Osteoblast (primary cell): Measurements from ENCODE around the gene CASTOR2. TPM values are rescaled to one million over a fixed set of nuclear protein-coding genes. Genes with fewer than 3 reads are reported as not detected.

ENCODE experiments used
- DNase-seq: peaks from one replicate; pipeline ENCODE4 v3.0.0; 2011; ENCODE audit warnings: low spot score, mixed read lengths; ENCODE audit not compliant: insufficient read length; ENCODE audit errors: missing footprints
- H2AFZ ChIP-seq: 2 replicates; pipeline ENCODE4 v1.6.0; 2011; ENCODE audit warnings: mild to moderate bottlenecking, low read length
- H3K27ac ChIP-seq: 2 replicates; pipeline ENCODE4 v1.5.1; 2011; ENCODE audit warnings: mild to moderate bottlenecking, low read depth, low read length, moderate library complexity
- H3K27me3 ChIP-seq: 2 replicates; pipeline ENCODE4 v1.6.0; 2012; ENCODE audit warnings: mild to moderate bottlenecking, control low read depth, inconsistent platforms, low read length, moderate library complexity; ENCODE audit not compliant: insufficient read depth
- H3K36me3 ChIP-seq: 2 replicates; pipeline ENCODE4 v1.5.1; 2011; ENCODE audit warnings: mild to moderate bottlenecking, low read length, control low read depth, moderate library complexity; ENCODE audit not compliant: insufficient read depth
- H3K4me1 ChIP-seq: 2 replicates; pipeline ENCODE4 v1.5.1; 2011; ENCODE audit warnings: mild to moderate bottlenecking, low read length, control low read depth, moderate library complexity; ENCODE audit not compliant: insufficient read depth
- H3K4me2 ChIP-seq: 2 replicates; pipeline ENCODE4 v1.6.0; 2011; ENCODE audit warnings: mild to moderate bottlenecking, low read length; ENCODE audit not compliant: insufficient read depth
- H3K4me3 ChIP-seq: fragments of 200-600 bp; sonication (generic); 3 replicates; pipeline ENCODE4 v1.5.1; 2012; ENCODE audit warnings: mild to moderate bottlenecking, low read length, inconsistent platforms; ENCODE audit not compliant: insufficient read depth
- H3K79me2 ChIP-seq: 2 replicates; pipeline ENCODE4 v1.6.0; 2012; ENCODE audit warnings: mild to moderate bottlenecking, low read length, control low read depth, inconsistent platforms; ENCODE audit not compliant: insufficient read depth
- H3K9me3 ChIP-seq: 2 replicates; pipeline ENCODE4 v1.5.1; 2011; ENCODE audit warnings: low read depth, low read length, control low read depth
- H4K20me1 ChIP-seq: 2 replicates; pipeline ENCODE4 v1.6.0; 2012; ENCODE audit warnings: mild to moderate bottlenecking, low read length, control low read depth; ENCODE audit not compliant: insufficient read depth
- total RNA-seq: library from RNA; depleted of rRNA; stranded (reverse); fragments of >200 nt; gene quantifications from 2 replicates; pipeline ENCODE4 v1.2.3, GENCODE V29; 2012
- TF ChIP-seq, protein P1 (sequence below): IDR thresholded peaks from 2 replicates; pipeline ENCODE4 v1.5.1; 2011; ENCODE audit warnings: mild to moderate bottlenecking, low read depth, low read length, moderate library complexity; ENCODE audit errors: extremely low read depth

CASTOR2 gene
- total RNA-seq, 1 donor = 17.0 TPM

GRCh38 chr7:75038508-75038907 is 74.0 kb downstream of the CASTOR2 start:
- H3K27ac ChIP-seq = no peak overlapping the region
- H2AFZ ChIP-seq = no peak overlapping the region
- no peaks in the 10 kb centered on the region for H3K4me1 ChIP-seq
- TF ChIP-seq, protein P1, sequence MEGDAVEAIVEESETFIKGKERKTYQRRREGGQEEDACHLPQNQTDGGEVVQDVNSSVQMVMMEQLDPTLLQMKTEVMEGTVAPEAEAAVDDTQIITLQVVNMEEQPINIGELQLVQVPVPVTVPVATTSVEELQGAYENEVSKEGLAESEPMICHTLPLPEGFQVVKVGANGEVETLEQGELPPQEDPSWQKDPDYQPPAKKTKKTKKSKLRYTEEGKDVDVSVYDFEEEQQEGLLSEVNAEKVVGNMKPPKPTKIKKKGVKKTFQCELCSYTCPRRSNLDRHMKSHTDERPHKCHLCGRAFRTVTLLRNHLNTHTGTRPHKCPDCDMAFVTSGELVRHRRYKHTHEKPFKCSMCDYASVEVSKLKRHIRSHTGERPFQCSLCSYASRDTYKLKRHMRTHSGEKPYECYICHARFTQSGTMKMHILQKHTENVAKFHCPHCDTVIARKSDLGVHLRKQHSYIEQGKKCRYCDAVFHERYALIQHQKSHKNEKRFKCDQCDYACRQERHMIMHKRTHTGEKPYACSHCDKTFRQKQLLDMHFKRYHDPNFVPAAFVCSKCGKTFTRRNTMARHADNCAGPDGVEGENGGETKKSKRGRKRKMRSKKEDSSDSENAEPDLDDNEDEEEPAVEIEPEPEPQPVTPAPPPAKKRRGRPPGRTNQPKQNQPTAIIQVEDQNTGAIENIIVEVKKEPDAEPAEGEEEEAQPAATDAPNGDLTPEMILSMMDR = no peak
- no peaks in the 10 kb centered on the region for H3K9me3 ChIP-seq
- H3K36me3 ChIP-seq = peaks cover 17% of the 10 kb centered on the region
- no peak overlapping the region for H3K4me2 ChIP-seq
- H3K27me3 ChIP-seq = no peaks in the 10 kb centered on the region
- no peaks in the 10 kb centered on the region for H3K79me2 ChIP-seq
- DNase-seq = peak; percentile 74
- peaks cover 2% of the 10 kb centered on the region for H4K20me1 ChIP-seq
- no peak overlapping the region for H3K4me3 ChIP-seq

GRCh38 chr7:75039166-75039565 is 74.7 kb downstream of the CASTOR2 start:
- H3K79me2 ChIP-seq = no peaks in the 10 kb centered on the region
- peaks cover 2% of the 10 kb centered on the region for H4K20me1 ChIP-seq
- no peak overlapping the region for H3K4me3 ChIP-seq
- no peaks in the 10 kb centered on the region for H3K27me3 ChIP-seq
- no peak overlapping the region for H3K4me2 ChIP-seq
- no peak overlapping the region for H2AFZ ChIP-seq
- H3K27ac ChIP-seq = no peak overlapping the region
- DNase-seq = peak; percentile 77
- peaks cover 23% of the 10 kb centered on the region for H3K36me3 ChIP-seq
- TF ChIP-seq, protein P1 = no peak
- H3K9me3 ChIP-seq = no peaks in the 10 kb centered on the region
- no peaks in the 10 kb centered on the region for H3K4me1 ChIP-seq

GRCh38 chr7:75039709-75040108 is 75.2 kb downstream of the CASTOR2 start:
- TF ChIP-seq, protein P1 = no peak
- Histone ChIP-seq H3K36me3 (peaks cover 23% of the 10 kb centered on the region), H3K27ac (no peak overlapping the region), H2AFZ (no peak overlapping the region), H3K4me1 (no peaks in the 10 kb centered on the region), H3K9me3 (no peaks in the 10 kb centered on the region), H3K27me3 (no peaks in the 10 kb centered on the region), H3K4me3 (no peak overlapping the region), H3K79me2 (no peaks in the 10 kb centered on the region), H3K4me2 (no peak overlapping the region), H4K20me1 (peaks cover 2% of the 10 kb centered on the region)
- DNase-seq = peak; percentile 60

- Histone ChIP-seq H3K9me3 (no peaks in the 10 kb centered on the region), H3K4me2 (no peak overlapping the region), H3K27me3 (no peaks in the 10 kb centered on the region), H4K20me1 (peaks cover 2% of the 10 kb centered on the region), H2AFZ (no peak overlapping the region), H3K79me2 (no peaks in the 10 kb centered on the region), H3K4me1 (no peaks in the 10 kb centered on the region), H3K27ac (no peak overlapping the region), H3K36me3 (peaks cover 27% of the 10 kb centered on the region), H3K4me3 (no peak overlapping the region)
- TF ChIP-seq, protein P1 = no peak
- peak; percentile 18 for DNase-seq
These were observed 76.0 kb downstream of the CASTOR2 start for GRCh38 chr7:75040512-75040911.
